KG1 (cell line): ENCODE data around the gene HMCN1.

ENCODE experiments used
- DNase-seq: peaks from one replicate; lab custom pipeline; 2025; lab: John Stamatoyannopoulos, UW

Gene HMCN1

DNA sequence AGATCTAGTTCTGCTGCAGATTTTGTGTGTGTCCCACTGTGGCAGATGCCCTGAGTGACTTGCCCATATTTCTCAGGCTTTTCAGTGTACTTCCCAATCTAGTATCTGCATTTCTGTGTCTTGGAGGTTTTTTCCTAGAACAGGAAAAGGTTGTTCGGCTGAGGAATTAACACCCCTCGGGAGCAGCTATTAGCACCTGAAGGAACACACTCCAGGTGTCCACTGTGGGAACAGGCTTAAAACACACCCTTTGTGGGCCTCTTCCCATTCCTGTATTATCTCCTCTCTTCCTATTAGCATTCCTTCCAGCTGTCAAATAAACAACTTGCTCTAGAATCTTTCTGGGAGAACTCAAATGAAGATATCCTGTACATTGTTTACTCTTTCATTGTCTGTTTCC, 178.3 kb downstream of the HMCN1 start:
- no peak for DNase-seq

DNA sequence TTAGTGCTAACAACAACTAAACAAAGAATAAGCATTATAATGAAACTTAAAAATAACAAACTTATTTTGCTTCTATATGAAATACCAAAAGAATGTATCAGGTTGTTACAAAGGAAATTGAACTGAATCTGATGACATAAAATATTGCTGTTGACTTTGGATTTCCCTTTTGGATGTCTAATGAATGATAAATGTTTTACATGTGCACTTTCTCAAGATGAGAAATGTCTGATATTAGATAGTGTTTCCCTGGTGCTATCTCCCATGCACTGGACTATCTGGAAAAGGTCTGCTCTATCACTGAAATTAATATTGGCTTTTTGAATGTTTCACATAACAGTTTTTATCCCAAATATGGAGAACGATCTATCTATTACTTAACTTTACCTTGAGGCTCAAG, 179.9 kb downstream of the HMCN1 start:
- DNase-seq, result no peak

DNA sequence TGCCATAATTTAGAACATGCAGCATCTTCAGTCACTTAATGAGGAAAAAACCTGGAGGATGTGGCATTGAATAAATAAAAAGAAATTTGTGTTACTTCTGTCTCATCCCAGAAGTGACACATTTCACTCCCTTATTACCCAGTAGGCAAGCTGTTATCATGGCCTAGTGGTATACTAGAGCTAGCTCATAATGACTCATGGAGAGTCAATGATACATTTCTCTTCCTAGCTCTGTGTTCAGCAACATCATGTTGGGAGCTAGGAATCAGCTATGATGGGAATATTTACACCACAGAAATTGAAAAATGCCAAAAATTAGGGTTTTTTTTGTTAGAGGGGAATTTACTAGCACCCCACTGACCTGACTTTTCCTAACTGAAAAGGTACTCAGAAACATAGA, 182.7 kb downstream of the HMCN1 start:
- no peak for DNase-seq

DNA sequence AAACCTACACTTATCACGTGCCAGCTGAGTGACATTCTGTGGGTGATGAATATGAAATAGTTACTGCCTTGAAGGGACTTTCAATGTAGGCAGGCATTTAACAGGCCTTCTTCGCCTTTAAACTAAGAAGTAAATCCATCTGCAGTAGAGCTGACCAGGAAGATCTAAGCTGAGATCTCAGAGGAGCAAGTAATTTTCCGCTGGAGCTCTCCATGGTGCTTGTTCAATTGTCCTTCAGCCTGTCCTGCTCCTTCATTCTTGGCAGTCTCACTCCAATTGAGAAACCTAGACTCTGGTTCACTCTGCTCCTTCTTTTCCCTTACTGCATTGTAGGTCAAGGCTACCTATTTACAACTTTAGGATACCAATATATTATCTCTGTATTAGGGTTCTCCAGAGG, 183.5 kb downstream of the HMCN1 start:
- no peak for DNase-seq

DNA sequence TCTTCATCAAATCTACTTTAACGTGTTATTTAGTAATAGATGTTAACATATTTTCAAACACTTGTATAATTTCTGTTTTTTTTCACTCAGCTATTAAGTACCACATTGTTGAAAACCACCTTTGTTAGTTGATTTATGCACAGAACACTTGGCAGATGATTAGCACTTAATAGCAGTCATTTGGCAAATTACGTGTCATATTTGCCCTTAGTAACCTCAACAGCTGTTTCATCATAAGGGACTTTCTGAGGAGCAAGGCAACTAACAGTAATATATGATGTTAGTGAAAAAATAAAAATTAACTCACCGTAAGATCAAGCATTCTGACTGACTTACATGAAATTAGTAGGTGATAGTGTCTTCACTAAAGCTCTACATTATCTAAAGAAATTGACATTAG, 186.4 kb downstream of the HMCN1 start:
- no peak for DNase-seq

DNA sequence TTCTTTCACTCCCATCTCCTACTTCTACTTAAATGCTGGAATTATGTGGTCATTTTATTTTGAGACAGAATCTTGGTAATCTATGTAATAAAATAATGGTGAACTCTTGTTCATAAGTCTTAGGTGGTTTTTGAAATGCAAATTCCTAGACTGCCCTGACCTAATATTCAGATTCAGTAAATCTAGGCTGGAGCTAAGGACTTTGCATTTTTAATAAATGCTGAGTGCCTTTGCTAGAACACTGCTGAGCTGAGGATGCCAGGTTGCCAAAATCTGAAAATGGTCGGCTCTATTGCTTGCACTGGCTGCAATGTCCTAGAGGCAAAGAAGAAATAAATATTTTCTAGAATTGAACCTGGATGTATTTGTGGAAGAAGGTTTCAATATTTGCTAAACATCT, 187.4 kb downstream of the HMCN1 start:
- no peak for DNase-seq

DNA sequence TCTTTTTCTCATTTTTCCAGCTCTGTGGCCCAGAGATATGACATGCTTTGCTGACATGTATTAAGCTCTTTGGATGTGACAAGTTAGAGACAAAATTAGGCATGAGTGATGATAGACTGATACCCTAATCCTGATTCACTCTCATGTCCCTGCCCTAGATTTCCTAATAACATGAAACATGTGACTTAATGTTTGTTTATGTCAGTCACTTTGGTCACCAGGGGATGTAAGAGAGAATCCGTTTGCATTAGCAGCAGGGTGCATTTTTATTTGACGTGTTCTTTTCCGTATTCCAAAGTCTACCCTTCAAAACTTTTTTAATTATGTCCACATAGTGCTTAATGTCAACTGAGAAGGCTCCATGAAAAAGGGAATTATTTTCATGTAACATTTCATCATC, 192.4 kb downstream of the HMCN1 start:
- DNase-seq, result no peak

DNA sequence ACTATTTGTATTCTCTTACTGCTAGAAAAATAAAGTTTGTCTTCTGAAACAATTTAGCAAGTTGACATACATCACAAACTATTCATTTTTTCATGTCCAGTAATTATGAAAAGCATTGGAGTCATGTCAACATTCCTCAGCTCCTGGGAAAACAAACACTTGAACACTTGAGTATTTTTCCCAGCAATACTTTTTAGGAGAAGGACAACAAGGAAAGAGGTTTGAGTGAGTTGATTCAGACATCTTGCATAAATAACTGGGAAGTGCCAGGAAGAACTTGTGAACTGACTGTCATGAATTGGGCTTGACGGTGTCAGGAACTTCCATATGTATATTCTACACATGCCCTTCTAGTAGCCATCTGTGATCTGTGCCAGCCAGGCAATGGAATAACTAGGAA, 195.6 kb downstream of the HMCN1 start:
- no peak for DNase-seq

DNA sequence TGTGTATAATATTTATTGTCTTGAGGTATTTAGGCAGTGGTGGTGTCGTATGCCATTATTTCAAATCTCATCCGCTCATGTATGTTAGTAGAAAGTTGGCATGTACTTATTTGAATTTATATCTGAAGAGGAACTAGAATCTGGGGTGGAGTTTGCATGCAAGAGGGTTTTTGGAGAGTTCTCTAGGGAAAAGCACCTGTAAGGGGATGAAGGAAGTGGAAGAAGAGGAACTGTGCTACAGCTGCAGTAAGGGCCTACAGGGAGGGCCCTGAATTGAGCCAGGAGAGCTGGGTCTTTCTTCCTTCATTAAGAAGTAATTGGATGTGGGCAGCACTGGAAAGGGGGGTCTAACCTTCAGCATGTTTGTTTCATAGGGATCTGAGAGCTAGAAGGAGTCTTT, 197.2 kb downstream of the HMCN1 start:
- DNase-seq, result no peak

DNA sequence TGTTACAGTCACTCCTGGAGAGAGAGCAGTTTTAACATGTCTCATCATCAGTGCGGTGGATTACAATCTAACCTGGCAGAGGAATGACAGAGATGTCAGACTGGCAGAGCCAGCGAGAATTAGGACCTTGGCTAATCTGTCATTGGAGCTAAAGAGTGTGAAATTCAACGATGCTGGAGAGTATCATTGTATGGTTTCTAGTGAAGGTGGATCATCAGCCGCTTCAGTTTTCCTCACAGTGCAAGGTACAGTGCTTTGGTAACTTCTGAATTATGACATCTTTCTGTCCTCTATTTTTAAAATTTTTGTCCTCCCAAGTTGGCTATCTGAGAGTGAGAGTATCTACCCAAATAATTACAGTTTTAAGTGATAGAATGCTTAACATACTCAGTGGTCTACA, 199.4 kb downstream of the HMCN1 start:
- DNase-seq, result no peak

DNA sequence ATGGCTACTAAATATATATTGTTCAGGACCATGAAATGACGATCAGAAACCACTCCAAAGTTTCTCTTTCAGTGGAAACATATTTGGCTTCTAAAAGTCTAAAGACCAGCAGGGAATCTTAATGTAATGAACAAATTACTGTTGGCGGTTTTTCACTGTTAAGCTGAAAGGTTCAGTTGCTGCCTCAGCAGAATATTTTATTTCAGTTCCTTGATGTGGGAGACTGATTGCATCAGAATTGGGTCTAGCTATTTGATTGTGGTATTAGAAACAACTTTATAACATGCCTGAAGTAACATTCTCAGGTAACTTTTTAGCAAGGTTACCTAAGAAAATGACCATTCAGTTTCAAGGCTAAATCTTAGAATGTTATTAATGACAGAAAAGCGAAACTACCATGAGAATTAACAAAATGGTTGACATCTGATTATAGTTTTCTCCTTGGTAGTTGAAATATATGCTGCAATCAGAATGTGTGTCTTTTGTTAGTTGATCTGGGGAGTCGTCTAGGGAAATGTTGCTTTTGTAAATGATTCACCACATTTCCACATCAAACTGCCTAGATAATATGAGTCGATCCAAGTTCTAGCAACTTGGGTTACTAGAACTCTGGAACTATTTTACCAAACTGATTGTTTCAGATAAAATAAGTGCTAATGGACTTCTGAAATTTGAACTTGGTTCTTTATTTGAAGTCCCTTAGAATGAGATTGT, 200.4 kb downstream of the HMCN1 start:
- no peak for DNase-seq

DNA sequence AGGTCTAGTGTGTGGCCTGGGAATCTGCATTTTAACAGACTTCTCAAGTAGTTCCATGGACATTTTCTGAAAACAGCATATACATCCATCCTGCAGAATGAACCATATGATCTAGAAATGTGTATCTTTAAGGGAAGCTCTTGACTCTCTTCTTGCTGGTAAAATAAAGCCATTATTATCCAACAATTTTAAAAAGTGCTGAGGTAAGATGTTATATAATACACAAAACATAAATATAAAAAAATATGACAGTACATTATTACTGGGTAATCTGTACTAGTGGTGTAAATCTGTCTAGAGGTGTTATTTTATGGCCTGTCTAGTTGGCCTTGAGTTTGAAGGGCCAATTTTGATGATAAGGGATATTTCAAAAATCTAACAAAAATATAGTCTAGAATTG, 201.2 kb downstream of the HMCN1 start:
- no peak for DNase-seq

DNA sequence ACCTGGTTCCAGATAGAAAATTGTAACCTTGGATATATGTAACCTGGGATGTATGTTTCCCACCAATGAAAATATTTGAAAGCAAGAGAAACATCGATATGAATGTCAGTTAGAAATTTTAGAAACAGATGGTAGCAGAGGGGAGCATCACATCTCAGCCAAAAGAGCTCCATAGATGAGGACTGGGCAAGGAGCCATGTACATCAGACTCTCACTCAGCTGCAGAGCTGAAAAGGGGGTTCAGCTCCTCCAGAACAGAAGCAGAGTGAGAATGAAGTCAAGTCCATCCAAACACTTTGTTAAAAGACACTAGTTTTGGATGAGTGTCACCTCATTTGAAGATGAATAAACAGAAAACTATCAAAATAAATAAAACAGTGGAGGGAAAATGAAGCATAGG, 202.4 kb downstream of the HMCN1 start:
- DNase-seq, result no peak

DNA sequence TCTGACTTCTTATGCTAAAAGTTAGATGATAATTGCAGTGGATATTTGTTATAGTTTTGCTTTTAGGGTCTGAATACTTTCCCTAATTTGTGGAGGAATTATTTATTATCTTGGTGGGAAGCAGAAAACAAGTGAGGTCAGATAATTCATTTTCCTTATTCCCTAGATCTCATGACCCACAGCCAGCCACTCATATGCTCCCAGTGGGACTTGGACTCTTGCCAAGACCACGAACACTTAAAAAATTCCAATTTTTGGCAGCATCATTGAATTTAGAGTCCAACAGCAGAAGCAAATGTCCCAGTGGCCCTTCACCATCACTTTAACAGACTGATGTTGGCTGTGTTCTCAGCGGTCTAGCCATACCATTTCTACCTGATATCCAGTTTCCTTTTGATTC, 204.2 kb downstream of the HMCN1 start:
- DNase-seq, result no peak

DNA sequence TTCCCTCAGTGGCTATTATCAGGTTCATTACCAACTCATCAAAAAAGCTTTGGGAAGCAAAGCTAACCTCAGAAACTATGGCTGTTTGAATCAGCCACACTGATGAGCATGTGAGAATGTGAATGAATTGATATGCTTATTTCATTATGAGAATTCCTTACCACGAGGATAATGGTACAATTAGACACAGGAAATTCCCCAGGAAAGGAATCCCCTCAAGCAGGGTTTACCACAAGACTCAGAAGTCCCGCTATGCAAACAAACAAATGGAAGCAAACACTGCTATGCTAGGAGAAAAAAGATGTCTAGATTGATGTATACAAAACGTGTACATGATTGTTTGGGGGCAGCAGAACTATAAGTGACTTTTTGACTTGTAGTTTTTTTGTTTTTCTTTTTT, 205.0 kb downstream of the HMCN1 start:
- no peak for DNase-seq

DNA sequence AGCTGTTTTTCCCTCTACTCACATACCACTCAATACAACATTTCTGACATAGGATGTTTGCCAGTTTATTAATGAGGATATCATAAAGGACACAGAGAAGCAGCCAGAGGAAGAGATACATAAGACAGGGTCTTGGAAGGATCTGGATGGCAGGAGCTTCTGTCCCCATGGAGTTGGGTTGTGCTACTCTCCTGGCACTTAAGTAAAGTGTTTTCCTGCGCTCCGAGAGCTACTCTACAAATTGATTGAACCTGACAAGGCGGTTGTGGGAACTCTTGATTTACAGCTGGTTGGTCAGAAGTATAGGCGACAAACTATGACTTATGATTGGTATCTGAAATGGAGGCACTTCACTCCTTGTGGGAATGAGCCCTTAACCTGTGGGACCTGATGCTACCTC, 208.8 kb downstream of the HMCN1 start:
- no peak for DNase-seq

DNA sequence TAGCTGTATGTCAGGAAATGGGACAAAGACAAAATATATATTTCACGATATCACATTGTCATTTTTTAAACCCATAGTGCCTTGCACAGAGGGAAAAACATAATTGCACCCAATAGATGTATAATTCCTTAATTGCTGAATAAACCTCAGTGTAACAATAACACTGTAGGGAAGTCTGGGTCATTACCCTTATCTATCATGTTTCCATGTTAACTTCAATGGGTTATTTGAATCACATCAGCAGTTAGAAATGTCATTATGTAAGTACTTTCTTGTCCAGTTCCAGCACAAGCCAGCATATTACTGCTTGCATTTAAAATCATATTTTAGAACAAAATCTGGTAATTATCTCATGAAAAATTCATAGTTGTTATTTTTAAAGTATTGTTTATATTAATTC, 222.7 kb downstream of the HMCN1 start:
- DNase-seq, result no peak

DNA sequence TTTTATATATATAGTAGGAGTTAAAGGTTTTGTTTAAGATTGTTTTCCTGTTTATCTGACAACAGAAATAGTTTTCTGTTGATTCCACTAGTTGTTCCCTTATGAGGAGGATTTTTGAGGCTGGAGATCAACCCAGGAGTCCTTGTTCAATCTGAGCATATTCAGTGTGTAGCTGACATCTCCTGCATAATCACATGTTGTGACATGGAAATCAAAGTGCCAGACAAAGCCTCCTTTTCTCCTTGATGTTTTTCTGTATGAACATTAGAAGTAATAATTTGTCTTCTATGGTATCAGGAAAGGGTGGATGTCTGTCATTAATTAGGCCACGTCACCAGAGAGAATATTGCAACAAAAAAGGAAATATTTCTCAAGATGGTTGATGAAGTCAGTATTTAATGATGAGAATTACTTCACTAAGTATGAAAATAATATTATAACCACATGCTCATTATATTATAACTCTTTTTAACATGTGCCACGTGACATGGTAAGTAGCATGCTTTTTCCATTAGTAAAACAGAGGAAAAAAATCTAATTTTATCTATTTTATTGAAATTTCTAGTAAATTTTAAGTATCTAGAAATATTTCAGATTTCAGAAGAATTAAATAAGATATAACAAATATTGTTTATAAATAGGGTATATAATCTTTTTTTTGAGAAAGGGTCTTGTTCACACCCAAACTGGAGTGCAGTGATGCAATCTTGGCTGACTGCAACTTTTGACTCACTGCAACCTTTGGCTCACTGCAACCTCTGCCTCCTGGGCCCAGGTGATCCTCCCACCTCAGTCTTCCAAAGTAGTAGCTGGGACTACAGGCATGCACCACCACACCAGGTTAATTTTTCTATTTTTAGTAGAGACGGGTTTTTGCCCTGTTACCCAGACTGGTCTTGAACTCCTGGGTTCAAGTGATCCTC, 223.5 kb downstream of the HMCN1 start:
- no peak for DNase-seq

DNA sequence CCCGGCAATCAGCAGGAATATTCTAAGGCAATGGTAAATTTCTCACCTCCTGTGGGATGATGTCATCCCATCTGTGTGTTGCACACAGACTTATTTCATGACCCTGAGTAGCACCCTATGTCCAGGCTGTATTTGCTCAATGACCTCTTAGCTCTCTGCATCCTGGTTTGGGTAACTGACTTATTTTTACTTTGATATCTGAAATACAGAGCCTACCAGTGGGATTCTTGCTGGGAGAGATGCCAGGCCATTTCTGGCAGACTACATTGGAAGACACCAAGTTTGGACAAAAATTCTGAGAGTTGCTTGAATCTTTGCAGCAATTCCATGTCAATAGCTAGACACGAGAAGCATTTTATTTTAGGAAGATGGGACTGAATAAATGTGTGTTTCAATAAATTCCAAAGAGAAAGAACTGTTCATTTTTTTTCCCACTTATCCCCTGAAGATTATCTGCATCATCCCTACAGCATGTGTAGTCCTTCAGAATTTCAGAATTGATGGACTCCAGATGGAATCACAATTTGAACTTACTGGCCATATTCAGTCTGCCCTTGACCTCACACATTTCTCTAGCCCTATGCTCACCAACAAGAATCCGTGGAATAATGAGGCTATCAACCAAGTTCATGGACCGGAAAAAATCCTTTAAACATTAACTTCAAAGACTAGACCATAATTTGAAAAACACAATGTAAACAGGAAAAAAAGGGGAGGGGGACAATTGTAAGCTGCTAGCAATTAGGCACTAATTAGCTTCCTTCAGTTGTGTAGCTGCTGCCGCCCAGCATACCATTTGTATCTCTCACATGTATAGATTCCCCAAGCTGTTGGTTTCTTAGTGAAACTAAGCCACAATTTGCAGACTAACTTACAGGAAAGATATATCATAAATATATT, 226.5 kb downstream of the HMCN1 start:
- no peak for DNase-seq

DNA sequence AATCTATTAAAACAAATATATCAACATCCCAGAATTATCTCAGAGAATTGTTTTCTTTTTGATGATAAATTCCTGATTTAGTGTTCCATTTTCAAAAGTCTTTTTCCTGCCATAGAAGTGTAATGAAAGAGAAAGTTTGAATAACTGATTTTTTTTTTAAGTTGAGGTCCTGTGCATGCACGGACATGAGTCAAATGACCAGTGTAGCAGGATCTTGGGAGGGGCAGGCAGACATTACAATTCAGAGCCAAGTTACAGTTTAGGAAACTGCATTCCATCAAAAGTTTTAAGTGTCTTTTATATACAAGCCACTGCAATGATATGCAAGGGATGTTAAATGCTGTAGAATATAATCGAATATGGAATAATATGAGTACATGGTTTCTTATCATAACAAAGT, 227.5 kb downstream of the HMCN1 start:
- no peak for DNase-seq

DNA sequence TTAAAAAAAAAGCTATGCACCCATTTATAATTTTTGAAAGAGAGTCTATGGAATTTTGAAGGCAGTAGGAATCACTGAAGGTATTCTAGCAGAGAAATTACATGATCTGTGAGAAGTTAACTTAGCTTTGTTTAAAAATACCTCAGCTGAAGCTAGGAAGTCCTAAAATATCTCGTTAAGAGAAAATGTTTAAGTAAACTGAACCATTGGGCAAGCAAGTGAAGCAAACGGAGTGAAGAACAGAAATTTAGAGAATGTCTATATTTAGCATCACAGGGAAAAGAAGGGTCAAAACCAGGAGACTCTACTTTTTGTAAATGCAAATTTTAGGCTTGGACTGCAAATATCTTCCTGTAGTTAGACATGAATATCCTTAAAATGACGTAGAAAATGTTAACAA, 230.8 kb downstream of the HMCN1 start:
- no peak for DNase-seq

DNA sequence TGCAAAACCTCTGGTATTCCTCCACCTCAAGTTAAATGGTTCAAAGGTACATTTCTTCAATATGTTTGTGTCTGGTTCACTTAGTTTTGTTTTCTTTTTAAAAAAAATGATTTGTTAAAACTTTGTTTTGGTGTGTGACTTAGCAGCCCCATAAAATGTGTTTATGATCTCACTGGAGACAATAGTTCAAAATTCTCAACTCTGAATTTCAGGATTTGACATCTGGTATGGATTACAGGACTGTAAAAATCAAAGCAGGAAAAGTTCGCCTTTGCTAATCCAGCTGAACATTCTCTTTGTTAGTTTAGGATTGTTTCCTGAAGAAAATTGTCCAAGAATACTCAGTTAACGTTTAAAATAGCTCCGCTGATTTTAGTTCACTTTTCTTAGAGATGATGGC, 231.7 kb downstream of the HMCN1 start:
- no peak for DNase-seq

DNA sequence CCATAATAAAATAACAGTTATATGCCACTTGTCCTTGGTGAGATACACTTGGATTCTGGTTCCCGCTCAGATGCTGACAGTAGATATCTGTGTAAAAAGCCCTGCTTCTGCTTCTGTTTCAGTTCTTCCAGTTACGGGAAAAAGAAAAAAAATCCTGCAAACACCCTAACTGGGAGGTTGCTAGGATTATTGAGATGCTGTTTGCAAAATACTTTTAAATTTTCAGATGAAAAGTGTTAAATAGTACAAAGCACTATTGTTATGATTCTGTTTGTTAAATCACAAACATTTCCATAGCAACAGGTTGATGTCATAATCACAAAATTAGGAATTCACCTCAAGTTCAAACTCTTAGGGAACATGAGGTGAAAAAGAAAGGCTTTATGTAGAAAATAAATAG, 232.3 kb downstream of the HMCN1 start:
- DNase-seq, result no peak
